ENCODE results near the gene OSR1.

DNA sequence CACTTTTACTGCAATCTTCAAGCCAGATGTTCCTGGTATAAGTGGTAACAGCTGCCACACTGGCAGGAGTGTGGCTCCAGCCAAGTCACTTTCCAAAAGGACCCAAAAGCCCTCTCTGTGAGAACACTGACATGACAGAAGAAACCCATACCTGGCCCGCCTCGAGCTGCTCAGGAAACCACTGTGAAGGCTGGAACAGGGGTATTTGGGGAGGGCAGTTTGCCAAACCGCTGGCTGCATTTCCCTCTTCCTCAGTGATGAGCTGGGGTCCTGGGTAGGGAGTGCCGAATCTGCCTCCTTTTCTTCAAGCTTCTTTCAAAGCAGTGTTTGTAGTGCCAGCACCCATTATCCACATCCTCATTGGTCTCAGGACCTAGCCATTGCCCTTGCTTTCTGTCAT is 10.3 kb upstream of the OSR1 start:
- TF ChIP-seq, protein P1, sequence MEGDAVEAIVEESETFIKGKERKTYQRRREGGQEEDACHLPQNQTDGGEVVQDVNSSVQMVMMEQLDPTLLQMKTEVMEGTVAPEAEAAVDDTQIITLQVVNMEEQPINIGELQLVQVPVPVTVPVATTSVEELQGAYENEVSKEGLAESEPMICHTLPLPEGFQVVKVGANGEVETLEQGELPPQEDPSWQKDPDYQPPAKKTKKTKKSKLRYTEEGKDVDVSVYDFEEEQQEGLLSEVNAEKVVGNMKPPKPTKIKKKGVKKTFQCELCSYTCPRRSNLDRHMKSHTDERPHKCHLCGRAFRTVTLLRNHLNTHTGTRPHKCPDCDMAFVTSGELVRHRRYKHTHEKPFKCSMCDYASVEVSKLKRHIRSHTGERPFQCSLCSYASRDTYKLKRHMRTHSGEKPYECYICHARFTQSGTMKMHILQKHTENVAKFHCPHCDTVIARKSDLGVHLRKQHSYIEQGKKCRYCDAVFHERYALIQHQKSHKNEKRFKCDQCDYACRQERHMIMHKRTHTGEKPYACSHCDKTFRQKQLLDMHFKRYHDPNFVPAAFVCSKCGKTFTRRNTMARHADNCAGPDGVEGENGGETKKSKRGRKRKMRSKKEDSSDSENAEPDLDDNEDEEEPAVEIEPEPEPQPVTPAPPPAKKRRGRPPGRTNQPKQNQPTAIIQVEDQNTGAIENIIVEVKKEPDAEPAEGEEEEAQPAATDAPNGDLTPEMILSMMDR (conservative IDR thresholded peaks at IDR 0.05; ENCODE audit: low read depth, low read length) = no peak
- TF ChIP-seq EZH2 (IDR thresholded peaks at IDR 0.05; ENCODE audit: borderline replicate concordance, low read depth, low read length, poor library complexity, severe bottlenecking) = no peak

All from A673 (cell line).